Activated B cell treated with CpG ODN at 0.5 μM for 24 hours (primary cell): ENCODE results near the gene ZBTB7A. TPM values are rescaled to one million over a fixed set of nuclear protein-coding genes. Genes with fewer than 3 reads are reported as not detected.
A peak's percentile ranks its signal among the peaks of the same experiment; 100 is the strongest.

Experiments used
- ATAC-seq: fragments of 200-7000 bp; cut with Tn5 transposase; one replicate; pipeline ENCODE4 v1.10.0; 2021; ENCODE audit warnings: low read depth, mild to moderate bottlenecking, moderate library complexity
- CTCF ChIA-PET: fragments of 350-600 bp; sonication (Branson Sonifier 250); formaldehyde crosslinking; loops from one replicate; lab custom pipeline; 2021; ENCODE audit warnings: antibody characterized with exemption; lab: Charles Lee
- POLR2A ChIA-PET: fragments of 350-600 bp; sonication (Branson Sonifier 250); formaldehyde crosslinking; loops from one replicate; lab custom pipeline; 2021; ENCODE audit warnings: antibody characterized with exemption; lab: Charles Lee
- DNase-seq: peaks from one replicate; pipeline ENCODE4 v3.0.0; 2022
- H3K27ac Mint-ChIP-seq: one replicate; pipeline ENCODE4 v1.8.0; 2020; ENCODE audit warnings: mixed read lengths
- H3K27me3 Mint-ChIP-seq: one replicate; pipeline ENCODE4 v1.8.0; 2021; ENCODE audit warnings: mixed read lengths
- H3K36me3 Mint-ChIP-seq: one replicate; pipeline ENCODE4 v1.8.0; 2021; ENCODE audit warnings: low read depth, mixed read lengths
- H3K4me1 Mint-ChIP-seq: one replicate; pipeline ENCODE4 v1.8.0; 2021; ENCODE audit warnings: mixed read lengths
- H3K4me3 Mint-ChIP-seq: one replicate; pipeline ENCODE4 v1.8.0; 2020; ENCODE audit warnings: mild to moderate bottlenecking, mixed read lengths
- H3K9me3 Mint-ChIP-seq: one replicate; pipeline ENCODE4 v1.8.0; 2020; ENCODE audit warnings: mixed read lengths
- intact Hi-C: fragments of 100-400 bp; cut with micrococcal nuclease; formaldehyde crosslinking; loops from one replicate; pipeline ENCODE4 v1.15.1; 2024
- total RNA-seq: library from RNA; stranded (reverse); gene quantifications from 2 replicates; pipeline ENCODE4 v1.2.3, GENCODE V29; 2022
- TF ChIP-seq, protein P1 (sequence below): fragments of 200-600 bp; IDR thresholded peaks from one replicate; pipeline ENCODE4 v1.8.0; 2022; ENCODE audit warnings: antibody characterized with exemption, mild to moderate bottlenecking

The ZBTB7A gene
- total RNA-seq, 1 donor from 2014 or later: 49.2 TPM

DNA sequence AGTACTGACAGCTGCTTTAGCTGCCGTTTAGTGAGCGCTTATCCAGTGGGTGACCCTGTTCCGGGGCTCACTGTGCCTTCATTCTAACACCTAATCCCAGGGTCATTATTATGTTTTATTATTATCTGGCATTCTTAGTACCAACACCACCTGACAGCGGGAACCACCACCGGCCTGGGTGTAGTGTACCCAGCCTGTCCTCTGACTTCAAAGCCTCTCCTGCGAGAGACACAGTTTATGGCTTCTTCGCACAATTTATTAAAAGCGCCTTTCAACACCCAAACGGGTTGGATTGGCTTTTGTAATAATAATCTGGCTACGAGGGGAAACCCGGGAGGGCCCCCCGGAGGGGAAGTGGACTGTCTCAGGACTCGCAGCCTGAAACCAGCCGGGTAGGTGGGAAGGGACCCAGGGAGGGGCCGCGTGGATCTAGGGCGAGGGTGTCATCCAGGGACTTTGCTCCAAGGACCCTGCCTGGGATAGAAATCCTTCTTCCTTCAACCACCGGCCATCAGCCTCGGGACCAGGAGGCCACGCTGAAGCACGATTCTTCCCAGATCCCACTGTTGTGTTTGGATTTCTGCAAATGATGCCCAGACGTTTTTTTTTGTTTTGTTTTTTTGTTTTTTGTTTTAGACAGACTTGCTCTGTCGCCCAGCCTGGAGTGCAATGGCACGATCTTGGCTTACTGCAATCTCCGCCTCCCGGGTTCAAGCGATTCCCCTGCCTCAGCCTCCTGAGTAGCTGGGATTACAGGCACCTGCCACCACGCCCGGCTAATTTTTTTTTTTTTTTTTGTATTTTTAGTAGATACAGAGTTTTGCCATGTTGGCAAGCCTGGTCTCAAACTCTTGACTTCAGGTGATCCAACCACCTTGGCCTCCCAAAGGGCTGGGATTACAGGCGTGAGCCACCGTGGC, 1.6 kb upstream of the ZBTB7A start:
- DNase-seq: no peak
- Mint-ChIP-seq H3K4me3 (peak overlapping the region; percentile 82), H3K27me3 (no peaks in the 10 kb centered on the region), H3K27ac (peak overlapping the region; percentile 74), H3K4me1 (peaks cover 28% of the 10 kb centered on the region), H3K36me3 (no peaks in the 10 kb centered on the region), H3K9me3 (no peaks in the 10 kb centered on the region)
- CTCF ChIA-PET: no interaction called here
- ATAC-seq: no peak
- intact Hi-C loops: loop anchor here (5.0 to 10.0 kb wide), 2 partner anchors 404 to 514 kb away; partner anchors contain the start of genes HDGFL2 and MFSD12
- POLR2A ChIA-PET: interaction anchor here (0.6 to 2.9 kb wide), 7 partner anchors 10 to 256 kb away, joined by 3 to 31 read pairs (median 6); no protein-coding TSS in a partner anchor
- TF ChIP-seq, protein P1, sequence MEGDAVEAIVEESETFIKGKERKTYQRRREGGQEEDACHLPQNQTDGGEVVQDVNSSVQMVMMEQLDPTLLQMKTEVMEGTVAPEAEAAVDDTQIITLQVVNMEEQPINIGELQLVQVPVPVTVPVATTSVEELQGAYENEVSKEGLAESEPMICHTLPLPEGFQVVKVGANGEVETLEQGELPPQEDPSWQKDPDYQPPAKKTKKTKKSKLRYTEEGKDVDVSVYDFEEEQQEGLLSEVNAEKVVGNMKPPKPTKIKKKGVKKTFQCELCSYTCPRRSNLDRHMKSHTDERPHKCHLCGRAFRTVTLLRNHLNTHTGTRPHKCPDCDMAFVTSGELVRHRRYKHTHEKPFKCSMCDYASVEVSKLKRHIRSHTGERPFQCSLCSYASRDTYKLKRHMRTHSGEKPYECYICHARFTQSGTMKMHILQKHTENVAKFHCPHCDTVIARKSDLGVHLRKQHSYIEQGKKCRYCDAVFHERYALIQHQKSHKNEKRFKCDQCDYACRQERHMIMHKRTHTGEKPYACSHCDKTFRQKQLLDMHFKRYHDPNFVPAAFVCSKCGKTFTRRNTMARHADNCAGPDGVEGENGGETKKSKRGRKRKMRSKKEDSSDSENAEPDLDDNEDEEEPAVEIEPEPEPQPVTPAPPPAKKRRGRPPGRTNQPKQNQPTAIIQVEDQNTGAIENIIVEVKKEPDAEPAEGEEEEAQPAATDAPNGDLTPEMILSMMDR: no peak

DNA sequence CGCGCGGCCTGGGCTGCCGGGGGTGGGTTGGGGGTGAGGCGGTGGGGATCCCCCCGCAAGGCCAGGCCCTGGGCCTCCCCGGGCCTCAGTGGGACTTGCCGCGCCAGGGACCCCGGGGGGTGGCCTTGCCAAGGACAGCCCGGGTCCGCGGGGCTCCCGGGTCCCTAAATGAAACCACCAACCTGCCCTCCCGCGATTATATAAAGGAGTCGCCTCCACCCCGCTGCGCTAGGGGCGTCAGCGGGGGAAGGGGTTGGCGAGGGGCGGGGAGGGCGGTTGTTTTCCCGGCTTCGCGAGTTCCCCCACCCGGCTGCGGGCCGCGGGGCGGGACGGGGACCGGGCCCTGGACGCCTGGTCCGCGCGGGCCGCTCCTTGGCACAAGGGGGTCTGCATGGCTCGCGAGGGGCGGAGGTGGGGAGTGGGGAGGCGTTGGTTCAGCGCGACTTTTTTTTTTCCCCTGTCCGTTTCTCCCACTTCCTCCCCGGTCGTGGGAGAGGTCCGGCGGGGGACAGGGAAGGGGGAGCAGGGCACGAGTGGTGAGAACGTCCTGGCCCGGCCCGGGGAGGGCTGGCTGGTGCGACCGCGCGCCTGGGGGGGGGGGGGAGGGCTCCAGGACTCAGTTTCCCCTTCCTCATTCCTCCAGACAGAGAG, 822 bp upstream of the ZBTB7A start:
- Mint-ChIP-seq H3K9me3 (no peaks in the 10 kb centered on the region), H3K4me3 (peak overlapping the region; percentile 82), H3K4me1 (peaks cover 35% of the 10 kb centered on the region), H3K27me3 (no peaks in the 10 kb centered on the region), H3K36me3 (peaks cover 2% of the 10 kb centered on the region), H3K27ac (peak overlapping the region; percentile 74)
- CTCF ChIA-PET: no interaction called here
- POLR2A ChIA-PET: interaction anchor here (0.6 to 2.9 kb wide), 8 partner anchors 10 to 305 kb away, joined by 3 to 31 read pairs (median 6); partner anchors contain the start of gene MRPL54
- DNase-seq: no peak
- TF ChIP-seq, protein P1: no peak
- intact Hi-C loops: loop anchor here (1.0 to 10.0 kb wide), 6 partner anchors 10 to 513 kb away; partner anchors contain the start of genes HDGFL2, MFSD12, PIAS4 and YJU2
- no peak for ATAC-seq

DNA sequence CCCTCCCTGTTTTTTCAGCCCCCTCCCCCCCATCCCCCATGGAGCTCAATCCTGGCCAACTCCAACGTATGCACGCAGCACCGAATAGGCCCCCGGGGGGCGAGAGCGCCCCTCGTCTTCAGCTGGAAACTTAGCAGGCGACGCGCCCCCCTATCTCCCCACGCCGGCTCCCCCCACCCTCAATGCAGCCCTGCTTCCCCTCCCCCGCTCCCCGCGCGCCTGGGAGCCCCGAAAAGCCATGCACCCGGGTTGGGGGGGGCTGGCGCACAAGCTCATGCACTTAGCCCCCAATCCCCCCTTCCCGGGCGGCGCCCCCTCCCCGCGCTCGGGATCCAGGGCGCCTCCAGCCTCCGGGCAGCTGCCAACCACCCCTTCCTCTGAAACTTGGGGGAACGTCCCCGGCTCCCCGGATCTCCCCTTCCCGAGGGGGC, 508 bp downstream of the ZBTB7A start:
- POLR2A ChIA-PET: interaction anchor here (0.6 to 2.9 kb wide), 15 partner anchors 12 to 1697 kb away, joined by 3 to 31 read pairs (median 4); partner anchors contain the start of genes EEF2 and PIAS4
- CTCF ChIA-PET: interaction anchor here (0.7 kb wide), 1 partner anchor 43 kb away, joined by 4 read pairs; no protein-coding TSS in a partner anchor
- Mint-ChIP-seq H3K9me3 (no peaks in the 10 kb centered on the region), H3K4me1 (peaks cover 46% of the 10 kb centered on the region), H3K36me3 (peaks cover 2% of the 10 kb centered on the region), H3K4me3 (peak overlapping the region; percentile 70), H3K27me3 (no peaks in the 10 kb centered on the region), H3K27ac (no peak overlapping the region)
- no peak for ATAC-seq
- intact Hi-C loops: loop anchor here (1.0 to 10.0 kb wide), 10 partner anchors 19 to 511 kb away; partner anchors contain the start of genes ANKRD24, HDGFL2, MAP2K2 and MFSD12
- DNase-seq: peak; percentile 52
- TF ChIP-seq, protein P1: no peak

DNA sequence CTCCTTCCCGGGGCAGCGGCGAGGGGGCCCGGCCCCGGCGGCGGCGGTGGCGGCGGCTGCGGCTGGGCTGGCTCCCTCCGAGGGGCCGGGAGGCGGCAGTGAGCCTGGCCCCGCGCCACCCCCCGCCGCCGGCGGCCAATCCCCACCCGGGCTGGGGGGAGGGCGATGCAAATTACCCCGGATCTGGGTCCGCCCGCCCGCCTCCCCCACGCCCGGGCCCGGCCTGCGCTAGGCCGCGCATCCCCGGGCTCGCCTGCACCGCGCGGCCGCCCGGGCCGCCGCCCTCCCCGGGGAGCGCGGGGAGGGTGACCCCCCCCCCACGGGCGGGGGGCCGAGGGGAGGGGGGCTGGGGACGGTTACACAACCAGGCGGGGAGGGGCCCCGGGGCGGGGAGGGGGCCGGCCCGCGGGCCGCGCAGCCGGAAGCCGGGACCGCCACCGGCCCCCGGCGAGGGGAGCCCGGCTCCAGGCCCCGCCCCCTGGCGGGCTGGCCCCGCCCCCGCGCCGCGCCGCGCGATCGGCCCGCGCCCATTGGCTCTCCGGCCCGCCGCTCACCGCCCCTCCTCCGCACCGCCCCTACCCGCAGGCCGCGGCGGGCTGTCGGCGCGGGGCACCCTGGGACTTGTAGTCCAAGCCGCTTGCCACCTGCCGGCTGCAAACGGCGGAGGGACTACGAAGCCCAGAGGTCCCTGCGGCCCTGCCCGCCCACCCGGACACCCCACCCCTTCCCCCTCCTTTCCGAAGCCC, 1.1 kb downstream of the ZBTB7A start:
- POLR2A ChIA-PET: interaction anchor here (0.6 to 4.5 kb wide), 17 partner anchors 9 to 1696 kb away, joined by 3 to 31 read pairs (median 6); partner anchors contain the start of genes EEF2 and PIAS4
- DNase-seq (peak; percentile 99), ATAC-seq (peak; percentile 76)
- Mint-ChIP-seq H3K4me3 (peak overlapping the region; percentile 70), H3K9me3 (no peaks in the 10 kb centered on the region), H3K36me3 (peaks cover 2% of the 10 kb centered on the region), H3K4me1 (peaks cover 50% of the 10 kb centered on the region), H3K27me3 (no peaks in the 10 kb centered on the region), H3K27ac (no peak overlapping the region)
- TF ChIP-seq, protein P1: no peak
- CTCF ChIA-PET: interaction anchor here (0.7 kb wide), 1 partner anchor 44 kb away, joined by 4 read pairs; no protein-coding TSS in a partner anchor
- intact Hi-C loops: loop anchor here (1.0 to 10.0 kb wide), 10 partner anchors 19 to 511 kb away; partner anchors contain the start of genes ANKRD24, HDGFL2, MAP2K2 and MFSD12
